HepG2 (cell line): ENCODE measurements around the gene MADD. TPM values are rescaled to one million over a fixed set of nuclear protein-coding genes. Genes with fewer than 3 reads are reported as not detected.

Experiments used
- CREBL2 ChIP-seq: sonication (generic); formaldehyde crosslinking; IDR thresholded peaks from 2 replicates; pipeline ENCODE4 v1.8.1; 2023; ENCODE audit warnings: missing genetic modification reagents, mild to moderate bottlenecking, borderline replicate concordance
- DNMT3B ChIP-seq: conservative IDR thresholded peaks from 2 replicates; pipeline ENCODE4 v1.6.1; 2016; ENCODE audit warnings: missing biosample characterization, control low read depth
- HNRNPLL ChIP-seq: fragments of 200-400 bp; formaldehyde crosslinking; IDR thresholded peaks from 2 replicates; pipeline ENCODE4 v1.6.1; 2017; ENCODE audit warnings: mild to moderate bottlenecking, low read depth, low read length; ENCODE audit not compliant: poor library complexity, severe bottlenecking
- KLF9 ChIP-seq: IDR thresholded peaks from 2 replicates; pipeline ENCODE4 v1.6.1; 2016; ENCODE audit warnings: low read depth
- KMT2A ChIP-seq: sonication (generic); formaldehyde crosslinking; IDR thresholded peaks from 2 replicates; pipeline ENCODE4 v1.4.0; 2020; ENCODE audit warnings: missing genetic modification reagents
- MBNL3 ChIP-seq: fragments of 250-450 bp; sonication (Bioruptor Pico); conservative IDR thresholded peaks from 2 replicates; pipeline ENCODE4 v1.8.0; 2022; ENCODE audit warnings: mild to moderate bottlenecking, inconsistent platforms
- MIXL1 ChIP-seq: IDR thresholded peaks from 2 replicates; pipeline ENCODE4 v1.6.1; 2016
- NFIB ChIP-seq: sonication (generic); formaldehyde crosslinking; IDR thresholded peaks from 2 replicates; pipeline ENCODE4 v1.9.0; 2021; ENCODE audit warnings: missing genetic modification reagents, mild to moderate bottlenecking, borderline replicate concordance
- PITX1 ChIP-seq: sonication (generic); formaldehyde crosslinking; IDR thresholded peaks from 2 replicates; pipeline ENCODE4 v1.5.1; 2020; ENCODE audit warnings: mild to moderate bottlenecking, missing genetic modification reagents
- RCOR2 ChIP-seq: IDR thresholded peaks from 2 replicates; pipeline ENCODE4 v1.6.1; 2016; ENCODE audit warnings: missing biosample characterization, missing genetic modification reagents
- SAFB2 ChIP-seq: sonication (generic); formaldehyde crosslinking; IDR thresholded peaks from 2 replicates; pipeline ENCODE4 v1.5.1; 2020; ENCODE audit warnings: missing genetic modification reagents, low read depth, mild to moderate bottlenecking, borderline replicate concordance
- TFE3 ChIP-seq: IDR thresholded peaks from 2 replicates; pipeline ENCODE4 v1.6.1; 2016
- ZBTB37 ChIP-seq: sonication (generic); formaldehyde crosslinking; IDR thresholded peaks from 2 replicates; pipeline ENCODE4 v1.4.0; 2020; ENCODE audit warnings: mild to moderate bottlenecking, missing genetic modification reagents
- ZMYM2 ChIP-seq: sonication (generic); formaldehyde crosslinking; IDR thresholded peaks from 2 replicates; pipeline ENCODE4 v1.8.0; 2022; ENCODE audit warnings: mild to moderate bottlenecking, missing genetic modification reagents
- ZNF318 ChIP-seq: sonication (generic); formaldehyde crosslinking; IDR thresholded peaks from 2 replicates; pipeline ENCODE4 v1.4.0; 2020; ENCODE audit warnings: mild to moderate bottlenecking, missing genetic modification reagents
- ZNF547 ChIP-seq: sonication (generic); formaldehyde crosslinking; IDR thresholded peaks from 2 replicates; pipeline ENCODE4 v1.5.1; 2020; ENCODE audit warnings: mild to moderate bottlenecking, missing genetic modification reagents
- ZNF549 ChIP-seq: sonication (generic); formaldehyde crosslinking; IDR thresholded peaks from 2 replicates; pipeline ENCODE4 v1.5.0; 2020; ENCODE audit warnings: missing genetic modification reagents
- polyA plus RNA-seq, 8 experiments: library from polyadenylated mRNA; depleted of rRNA in 3 of 8; stranded (reverse) in 7 of 8; unstranded in 1 of 8; fragments of >200 nt; fragmentation: Illumina TruSeq in 4 of 8; extraction: Trizol in 4 of 8; gene quantifications; 2 replicates each; pipeline versions ENCODE4 v1.2.1 to v1.2.3, GENCODE V29; 2011 to 2016; ENCODE audit warnings: low read depth in 4 of 8, missing spikeins in 1 of 8, mixed read lengths in 1 of 8; ENCODE audit not compliant: insufficient read depth in 1 of 8
- total RNA-seq, 5 experiments: library from RNA; depleted of rRNA; stranded (reverse); fragments of >200 nt; fragmentation: Illumina TruSeq; extraction: Trizol; gene quantifications; 2 replicates each; pipeline ENCODE4 v1.2.3, GENCODE V29; 2016; ENCODE audit warnings: low read depth in 1 of 5

MADD gene
- total and polyA plus RNA-seq, 2 of the 13 experiments (the other 11 are each of a cell fraction or from before 2014, with no cell fraction given) = 18.0 to 29.2 TPM

- no peak; the same call in none of the 2 replicates for TF ChIP-seq TFE3 (CRISPR knock-in tag)
- TF ChIP-seq KMT2A (CRISPR knock-in tag) = no peak; the same call in 1 of the 2 replicates
- no peak for TF ChIP-seq ZBTB37 (CRISPR knock-in tag)
- no peak for TF ChIP-seq KLF9 (CRISPR knock-in tag)
- TF ChIP-seq DNMT3B (CRISPR knock-in tag) = no peak; the same call in 1 of the 2 replicates
- peak; percentile 33; the same call in 1 of the 2 replicates for TF ChIP-seq PITX1 (CRISPR knock-in tag)
- no peak for TF ChIP-seq ZMYM2
- no peak for TF ChIP-seq NFIB (CRISPR knock-in tag)
- TF ChIP-seq ZNF549 (CRISPR knock-in tag) = no peak
- no peak for TF ChIP-seq CREBL2 (CRISPR knock-in tag)
- no peak for TF ChIP-seq SAFB2 (CRISPR knock-in tag)
- no peak for TF ChIP-seq MBNL3 (CRISPR knock-in tag)
- TF ChIP-seq ZNF547 (CRISPR knock-in tag) = no peak
- no peak for TF ChIP-seq RCOR2 (CRISPR knock-in tag)
- no peak for TF ChIP-seq ZNF318 (CRISPR knock-in tag)
- no peak for TF ChIP-seq HNRNPLL
- no peak for TF ChIP-seq MIXL1 (CRISPR knock-in tag)
These were observed 718 bp upstream of the MADD start (continued) for GRCh38 chr11:47269002-47269828.
